Panc1 (cell line): Measurements from ENCODE around the gene GAL.

Experiments used
- CTCF ChIP-seq: fragments of 450-650 bp; IDR thresholded peaks from 2 replicates; pipeline ENCODE4 v1.5.1; 2017; ENCODE audit warnings: mild to moderate bottlenecking
- POLR2AphosphoS5 ChIP-seq: IDR thresholded peaks from 2 replicates; pipeline ENCODE4 v1.6.1; 2012; ENCODE audit warnings: mild to moderate bottlenecking, low read depth, low read length, moderate library complexity
- REST ChIP-seq, 2 experiments: IDR thresholded peaks; 2 replicates each; pipeline ENCODE4 v1.6.1; 2011 to 2012; ENCODE audit warnings: low read depth in 2 of 2, control low read depth in 1 of 2, low read length in 1 of 2, mild to moderate bottlenecking in 1 of 2, moderate library complexity in 1 of 2; ENCODE audit not compliant: insufficient read depth in 1 of 2
- SIN3A ChIP-seq: IDR thresholded peaks from 2 replicates; pipeline ENCODE4 v1.6.1; 2012; ENCODE audit warnings: low read depth, mild to moderate bottlenecking, low read length, moderate library complexity, borderline replicate concordance; ENCODE audit not compliant: insufficient read depth
- TCF7L2 ChIP-seq: IDR thresholded peaks from 2 replicates; pipeline ENCODE4 v1.6.1; 2011; ENCODE audit warnings: mild to moderate bottlenecking, low read depth, low read length, inconsistent platforms

GRCh38 chr11:68661697-68662603, 22.4 kb upstream of the GAL start:
- TF ChIP-seq SIN3A (no peak), POLR2AphosphoS5 (no peak), CTCF (no peak), REST (IDR thresholded peaks at IDR 0.05; ENCODE audit: insufficient read depth in 1 of 2, low read depth in 2 of 2, low read length in 1 of 2) (no peak), TCF7L2 (no peak)
